Activated B cell treated with CpG ODN at 0.5 μM for 24 hours (primary cell): ENCODE results near the gene CHMP4A. TPM values are rescaled to one million over a fixed set of nuclear protein-coding genes. Genes with fewer than 3 reads are reported as not detected.
"Not testable (repeated sequence)": the region's sequence is repeated elsewhere in the genome, so short reads cannot be mapped to it uniquely, and the experiment has no call there.

Experiments used
- ATAC-seq: fragments of 200-7000 bp; cut with Tn5 transposase; one replicate; pipeline ENCODE4 v1.10.0; 2021; ENCODE audit warnings: low read depth, mild to moderate bottlenecking, moderate library complexity
- CTCF ChIA-PET: fragments of 350-600 bp; sonication (Branson Sonifier 250); formaldehyde crosslinking; loops from one replicate; lab custom pipeline; 2021; ENCODE audit warnings: antibody characterized with exemption; lab: Charles Lee
- POLR2A ChIA-PET: fragments of 350-600 bp; sonication (Branson Sonifier 250); formaldehyde crosslinking; loops from one replicate; lab custom pipeline; 2021; ENCODE audit warnings: antibody characterized with exemption; lab: Charles Lee
- DNase-seq: peaks from one replicate; pipeline ENCODE4 v3.0.0; 2022
- H3K27ac Mint-ChIP-seq: one replicate; pipeline ENCODE4 v1.8.0; 2020; ENCODE audit warnings: mixed read lengths
- H3K27me3 Mint-ChIP-seq: one replicate; pipeline ENCODE4 v1.8.0; 2021; ENCODE audit warnings: mixed read lengths
- H3K36me3 Mint-ChIP-seq: one replicate; pipeline ENCODE4 v1.8.0; 2021; ENCODE audit warnings: low read depth, mixed read lengths
- H3K4me1 Mint-ChIP-seq: one replicate; pipeline ENCODE4 v1.8.0; 2021; ENCODE audit warnings: mixed read lengths
- H3K4me3 Mint-ChIP-seq: one replicate; pipeline ENCODE4 v1.8.0; 2020; ENCODE audit warnings: mild to moderate bottlenecking, mixed read lengths
- H3K9me3 Mint-ChIP-seq: one replicate; pipeline ENCODE4 v1.8.0; 2020; ENCODE audit warnings: mixed read lengths
- intact Hi-C: fragments of 100-400 bp; cut with micrococcal nuclease; formaldehyde crosslinking; loops from one replicate; pipeline ENCODE4 v1.15.1; 2024
- total RNA-seq: library from RNA; stranded (reverse); gene quantifications from 2 replicates; pipeline ENCODE4 v1.2.3, GENCODE V29; 2022
- TF ChIP-seq, protein P1 (sequence below): fragments of 200-600 bp; IDR thresholded peaks from one replicate; pipeline ENCODE4 v1.8.0; 2022; ENCODE audit warnings: antibody characterized with exemption, mild to moderate bottlenecking

Gene CHMP4A
- total RNA-seq, 1 donor from 2014 or later, result 88.5 TPM

DNA sequence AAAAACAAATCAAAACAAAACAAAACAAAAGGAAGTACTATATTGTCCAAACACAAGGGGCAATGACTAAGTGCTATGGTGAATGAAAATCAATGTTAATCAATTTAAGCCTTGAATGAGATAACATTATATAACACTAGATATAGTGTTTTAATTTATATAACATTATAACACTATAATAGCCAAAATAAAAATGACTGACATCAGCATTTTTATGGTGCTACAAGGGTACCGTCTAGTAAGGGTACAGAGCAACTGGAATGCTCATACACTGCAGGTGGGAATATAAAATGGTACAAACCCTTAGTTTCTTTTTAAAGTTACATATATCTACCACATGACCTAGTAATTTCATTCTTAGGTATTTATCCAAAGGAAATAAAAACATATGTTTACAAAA lies 13.2 kb upstream of the CHMP4A start:
- Mint-ChIP-seq H3K27ac (no peak overlapping the region), H3K36me3 (peaks cover 26% of the 10 kb centered on the region), H3K4me3 (no peak overlapping the region), H3K4me1 (peaks cover 19% of the 10 kb centered on the region), H3K27me3 (no peaks in the 10 kb centered on the region), H3K9me3 (no peaks in the 10 kb centered on the region)
- TF ChIP-seq, protein P1, sequence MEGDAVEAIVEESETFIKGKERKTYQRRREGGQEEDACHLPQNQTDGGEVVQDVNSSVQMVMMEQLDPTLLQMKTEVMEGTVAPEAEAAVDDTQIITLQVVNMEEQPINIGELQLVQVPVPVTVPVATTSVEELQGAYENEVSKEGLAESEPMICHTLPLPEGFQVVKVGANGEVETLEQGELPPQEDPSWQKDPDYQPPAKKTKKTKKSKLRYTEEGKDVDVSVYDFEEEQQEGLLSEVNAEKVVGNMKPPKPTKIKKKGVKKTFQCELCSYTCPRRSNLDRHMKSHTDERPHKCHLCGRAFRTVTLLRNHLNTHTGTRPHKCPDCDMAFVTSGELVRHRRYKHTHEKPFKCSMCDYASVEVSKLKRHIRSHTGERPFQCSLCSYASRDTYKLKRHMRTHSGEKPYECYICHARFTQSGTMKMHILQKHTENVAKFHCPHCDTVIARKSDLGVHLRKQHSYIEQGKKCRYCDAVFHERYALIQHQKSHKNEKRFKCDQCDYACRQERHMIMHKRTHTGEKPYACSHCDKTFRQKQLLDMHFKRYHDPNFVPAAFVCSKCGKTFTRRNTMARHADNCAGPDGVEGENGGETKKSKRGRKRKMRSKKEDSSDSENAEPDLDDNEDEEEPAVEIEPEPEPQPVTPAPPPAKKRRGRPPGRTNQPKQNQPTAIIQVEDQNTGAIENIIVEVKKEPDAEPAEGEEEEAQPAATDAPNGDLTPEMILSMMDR, result no peak
- ATAC-seq (no peak), DNase-seq (no peak)
- CTCF ChIA-PET, result interaction anchor here (2.0 kb wide), 1 partner anchor 82 kb away, joined by 5 read pairs; the partner anchor contains the start of gene CIDEB
- intact Hi-C loops, result no loop called here
- POLR2A ChIA-PET, result interaction anchor here (0.6 to 1.4 kb wide), 2 partner anchors 16 to 175 kb away, joined by 3 to 8 read pairs; partner anchors contain the start of gene TINF2

DNA sequence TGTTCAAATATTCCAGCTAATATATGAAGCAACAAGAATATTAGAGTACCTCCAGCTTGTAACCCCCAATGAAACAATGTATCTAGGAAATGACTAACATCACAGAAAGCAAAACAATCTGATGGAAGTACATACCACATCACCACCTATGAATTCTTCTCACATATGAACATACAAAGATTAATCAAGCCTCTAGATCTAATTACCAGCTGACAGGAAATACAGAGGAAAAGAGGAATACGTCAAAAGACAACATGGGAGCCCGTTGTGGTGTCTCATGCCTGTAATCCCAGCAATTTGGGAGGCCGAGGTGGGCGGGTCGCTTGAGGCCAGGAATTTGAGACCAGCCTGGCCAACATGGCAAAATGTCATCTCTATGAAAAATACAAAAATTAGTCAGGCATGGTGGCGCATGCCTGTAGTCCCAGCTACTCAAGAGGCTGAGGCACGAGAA lies 11.4 kb upstream of the CHMP4A start:
- TF ChIP-seq, protein P1, result no peak
- Mint-ChIP-seq H3K9me3 (no peaks in the 10 kb centered on the region), H3K27me3 (no peaks in the 10 kb centered on the region), H3K27ac (no peak overlapping the region), H3K4me3 (no peak overlapping the region), H3K36me3 (peaks cover 26% of the 10 kb centered on the region), H3K4me1 (peaks cover 12% of the 10 kb centered on the region)
- DNase-seq (no peak), ATAC-seq (no peak)
- ChIA-PET POLR2A (interaction anchor here (0.6 to 1.0 kb wide), 2 partner anchors 110 to 122 kb away, joined by 3 to 5 read pairs; partner anchors contain the start of genes DCAF11 and NRL), CTCF (no interaction called here)
- intact Hi-C loops, result no loop called here

DNA sequence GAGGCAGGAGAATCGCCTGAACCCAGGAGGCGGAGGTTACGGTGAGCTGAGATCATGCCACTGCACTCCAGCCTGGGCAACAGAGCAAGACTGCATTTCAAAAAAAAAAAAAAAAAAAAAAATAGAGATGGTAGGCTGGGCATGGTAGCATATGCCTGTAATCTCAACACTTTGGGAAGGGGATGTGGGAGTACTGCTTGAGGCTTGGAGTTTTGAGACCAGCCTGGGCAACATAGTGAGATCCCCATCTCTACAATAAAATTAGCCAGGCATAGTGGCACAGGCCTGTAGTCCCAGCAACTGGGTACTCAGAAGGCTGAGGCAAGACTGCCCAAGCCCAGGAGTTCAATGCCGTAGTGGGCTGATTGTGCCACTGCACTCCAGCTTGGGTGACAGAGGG lies 9.7 kb upstream of the CHMP4A start:
- H3K27ac Mint-ChIP-seq, CTCF ChIA-PET, H3K9me3 Mint-ChIP-seq, H3K4me3 Mint-ChIP-seq, DNase-seq, ATAC-seq, H3K27me3 Mint-ChIP-seq, intact Hi-C loops: not testable (repeated sequence)
- peaks cover 11% of the 10 kb centered on the region for H3K4me1 Mint-ChIP-seq
- POLR2A ChIA-PET, result interaction anchor here (1.2 kb wide), 1 partner anchor 15 kb away, joined by 7 read pairs; no protein-coding TSS in a partner anchor
- H3K36me3 Mint-ChIP-seq, result peaks cover 25% of the 10 kb centered on the region

DNA sequence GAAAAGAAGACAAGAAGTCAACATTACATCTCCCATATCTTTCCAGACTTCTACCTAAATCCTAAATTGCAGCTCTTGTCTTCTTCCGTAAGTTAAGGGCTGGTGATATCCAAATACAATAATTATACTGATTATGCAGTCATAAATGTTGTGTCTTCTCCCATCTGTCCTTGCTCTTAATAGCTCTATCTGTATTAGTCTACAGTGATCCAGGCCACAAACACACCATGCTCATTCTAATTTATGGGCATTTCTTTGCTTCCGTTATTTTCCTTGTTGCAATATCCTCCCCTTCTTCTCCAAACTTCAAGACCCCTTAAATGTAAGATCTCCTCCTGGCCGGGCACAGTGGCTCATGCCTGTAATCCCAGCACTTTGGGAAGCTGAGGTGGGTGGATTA lies 6.2 kb upstream of the CHMP4A start:
- no peak overlapping the region for H3K27ac Mint-ChIP-seq
- TF ChIP-seq, protein P1, result no peak
- H3K4me3 Mint-ChIP-seq, result no peak overlapping the region
- peaks cover 22% of the 10 kb centered on the region for H3K4me1 Mint-ChIP-seq
- ChIA-PET CTCF (interaction anchor here (1.0 to 1.2 kb wide), 2 partner anchors 77 to 89 kb away, joined by 4 read pairs; no protein-coding TSS in a partner anchor), POLR2A (interaction anchor here (0.7 to 1.8 kb wide), 4 partner anchors 23 to 210 kb away, joined by 4 to 15 read pairs (median 8); partner anchors contain the start of genes KHNYN, TINF2 and TM9SF1)
- H3K36me3 Mint-ChIP-seq, result peaks cover 22% of the 10 kb centered on the region
- no peak for DNase-seq
- H3K27me3 Mint-ChIP-seq, result no peaks in the 10 kb centered on the region
- intact Hi-C loops, result no loop called here
- no peaks in the 10 kb centered on the region for H3K9me3 Mint-ChIP-seq
- no peak for ATAC-seq

DNA sequence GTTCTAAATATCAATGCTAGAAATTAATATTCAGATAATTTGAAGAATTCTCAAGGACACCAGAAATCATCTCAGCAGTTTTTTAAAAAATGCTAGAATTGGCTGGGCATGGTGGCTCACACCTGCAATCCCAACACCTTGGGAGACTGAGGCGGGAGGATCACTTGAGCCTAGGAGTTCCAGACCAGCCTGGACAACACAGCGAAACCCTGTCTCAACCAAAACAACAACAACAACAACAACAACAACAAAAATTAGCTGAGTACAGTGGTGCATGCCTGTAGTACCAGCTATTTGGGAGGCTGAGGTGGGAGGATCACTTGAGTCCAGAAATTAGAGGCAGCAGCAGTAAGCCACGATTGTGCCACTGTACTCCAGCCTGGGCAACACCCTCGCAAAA lies 5.8 kb upstream of the CHMP4A start:
- H3K4me3 Mint-ChIP-seq, result no peak overlapping the region
- no peaks in the 10 kb centered on the region for H3K9me3 Mint-ChIP-seq
- ChIA-PET POLR2A (interaction anchor here (0.7 to 1.8 kb wide), 3 partner anchors 23 to 211 kb away, joined by 6 to 15 read pairs (median 9); partner anchors contain the start of genes KHNYN and TINF2), CTCF (interaction anchor here (1.0 kb wide), 1 partner anchor 78 kb away, joined by 4 read pairs; no protein-coding TSS in a partner anchor)
- H3K27ac Mint-ChIP-seq, result no peak overlapping the region
- ATAC-seq, result no peak
- intact Hi-C loops, result no loop called here
- DNase-seq, result no peak
- TF ChIP-seq, protein P1, result no peak
- H3K4me1 Mint-ChIP-seq, result peaks cover 25% of the 10 kb centered on the region
- H3K36me3 Mint-ChIP-seq, result peaks cover 24% of the 10 kb centered on the region
- no peaks in the 10 kb centered on the region for H3K27me3 Mint-ChIP-seq

DNA sequence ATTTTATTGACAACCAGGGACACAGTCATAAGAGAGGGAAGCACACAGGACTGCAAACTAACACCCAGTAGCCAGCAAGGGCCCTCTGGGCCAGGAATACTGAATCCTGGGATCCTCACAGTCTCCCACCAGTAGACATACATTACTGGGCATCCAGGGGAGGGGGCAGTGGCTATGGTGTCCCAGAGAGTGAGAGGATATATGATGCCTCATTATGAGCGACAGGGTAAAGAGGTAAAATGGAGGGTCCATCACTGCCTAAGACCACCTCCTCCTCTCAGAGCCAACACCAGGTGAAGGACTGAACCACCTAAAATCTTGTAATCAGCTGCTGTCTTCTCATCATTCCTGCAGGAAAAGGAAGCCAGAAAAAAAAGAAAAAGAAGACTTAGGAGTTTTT lies 3.6 kb upstream of the CHMP4A start:
- ATAC-seq, H3K27me3 Mint-ChIP-seq, DNase-seq, H3K4me3 Mint-ChIP-seq, H3K27ac Mint-ChIP-seq, H3K9me3 Mint-ChIP-seq: not testable (repeated sequence)
- Mint-ChIP-seq H3K4me1 (peaks cover 43% of the 10 kb centered on the region), H3K36me3 (peaks cover 32% of the 10 kb centered on the region)
- intact Hi-C loops, result loop anchor here (1.0 kb wide), 5 partner anchors 15 to 91 kb away; partner anchors contain the start of genes GMPR2, IRF9, NEDD8 and RABGGTA
- ChIA-PET POLR2A (interaction anchor here (1.6 kb wide), 1 partner anchor 54 kb away, joined by 9 read pairs; the partner anchor contains the start of gene RABGGTA), CTCF (interaction anchor here (2.1 to 5.6 kb wide), 3 partner anchors 25 to 92 kb away, joined by 15 to 37 read pairs (median 20); partner anchors contain the start of genes CIDEB, LTB4R2 and TINF2)
